Epidermal melanocyte (primary cell): ENCODE data around the gene CEP164.

Source experiments
- DNase-seq: peaks from one replicate; pipeline ENCODE4 v3.0.0; 2011; ENCODE audit warnings: low spot score; ENCODE audit not compliant: insufficient read length

The CEP164 gene

DNA sequence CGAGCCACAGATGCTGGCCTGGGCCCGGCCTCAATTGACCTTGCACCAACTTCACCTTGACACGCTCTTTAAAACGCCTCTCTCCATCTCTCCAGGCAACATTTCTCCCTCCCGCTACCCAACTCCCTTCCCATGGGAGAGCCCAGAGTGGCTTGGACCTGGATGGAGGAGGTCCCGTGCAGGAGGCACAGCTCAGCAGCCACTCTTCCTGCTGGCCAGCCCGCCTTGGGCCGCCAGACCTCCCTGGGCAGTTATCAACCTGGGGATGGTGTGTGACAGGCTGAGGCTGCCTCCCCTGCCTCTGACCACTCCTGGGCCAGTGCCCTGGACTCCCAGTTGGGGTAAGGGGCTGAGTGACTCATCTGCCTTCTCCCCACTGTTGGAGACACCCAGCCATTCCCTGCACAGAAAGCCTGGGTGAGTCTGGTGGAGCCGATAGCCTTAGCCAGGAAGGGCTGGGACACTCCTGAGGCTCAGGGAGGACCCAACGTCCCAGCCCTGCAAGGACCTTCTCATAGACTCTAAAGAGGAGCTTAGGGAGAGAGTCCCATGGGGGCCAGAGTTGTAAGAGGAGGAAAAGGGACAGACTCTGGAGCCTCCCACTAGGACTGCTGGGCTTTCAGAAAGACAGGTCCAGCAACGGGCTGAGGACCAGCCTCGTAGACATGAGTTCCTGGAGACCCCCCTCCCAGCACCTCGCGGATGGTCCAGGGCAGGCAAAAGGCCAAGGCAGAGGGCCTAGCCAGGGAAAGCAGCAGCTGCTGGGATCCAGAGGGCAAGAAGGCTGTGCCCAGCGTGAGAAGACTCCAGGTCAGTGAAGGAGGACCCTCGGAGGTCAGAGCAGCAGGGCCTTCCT lies 131.7 kb downstream of the CEP164 start:
- DNase-seq, result no peak

DNA sequence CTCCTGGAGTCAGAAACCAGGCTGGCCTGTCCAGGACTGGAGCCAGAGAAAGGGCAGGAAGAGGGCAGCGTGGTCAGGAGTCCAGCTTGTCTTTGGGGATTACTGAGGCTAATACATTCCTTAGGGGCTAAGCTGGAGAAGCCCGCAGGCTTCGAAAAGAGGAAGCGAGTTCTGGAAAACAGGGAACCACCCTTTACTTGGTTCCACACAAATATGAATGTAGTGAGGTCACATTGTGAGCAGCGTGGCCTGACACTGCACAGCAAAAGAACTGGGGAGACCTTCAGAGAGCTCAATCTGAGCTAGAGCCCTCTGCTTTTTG lies 132.3 kb downstream of the CEP164 start:
- no peak for DNase-seq

GRCh38 chr11:117461396-117462182 lies 133.9 kb downstream of the CEP164 start:
- DNase-seq, result no peak

DNA sequence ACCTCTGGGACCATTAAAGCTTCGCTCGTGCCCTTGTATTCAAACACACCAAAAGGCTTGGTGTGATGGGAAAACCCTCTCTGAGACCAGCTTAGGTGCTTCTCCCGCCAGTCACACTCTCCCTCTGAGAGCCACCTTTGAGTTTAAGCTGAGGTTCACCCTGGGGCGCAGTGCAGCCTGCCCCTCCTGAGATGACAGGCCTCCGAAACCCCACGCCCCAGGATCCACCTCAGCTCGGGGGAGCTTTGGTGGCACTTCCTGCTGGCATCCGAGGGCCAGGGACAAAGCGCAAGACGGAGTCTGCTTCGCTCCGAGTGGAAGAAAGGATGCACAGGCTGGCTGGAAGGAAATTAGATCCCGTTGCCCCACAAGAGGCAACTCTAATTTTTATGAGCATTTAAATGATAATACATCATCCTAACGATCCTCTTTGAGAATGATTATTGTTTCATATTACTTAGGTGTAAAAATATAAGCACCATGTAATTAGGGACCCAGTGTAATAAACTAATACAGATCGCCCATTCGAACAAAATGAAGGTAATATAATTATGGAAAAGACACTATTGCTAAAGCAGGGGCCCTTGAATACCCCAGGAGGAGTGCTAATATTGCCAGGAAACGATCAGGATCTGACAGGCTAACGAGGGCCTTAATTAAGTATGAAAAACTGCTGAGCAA lies 134.7 kb downstream of the CEP164 start:
- no peak for DNase-seq

- no peak for DNase-seq
These were observed 135.2 kb downstream of the CEP164 start for GRCh38 chr11:117462864-117463247.
